MCF 10A (cell line): ENCODE results near the gene PCNX3. TPM values are rescaled to one million over a fixed set of nuclear protein-coding genes. Genes with fewer than 3 reads are reported as not detected.
A peak's percentile ranks its signal among the peaks of the same experiment; 100 is the strongest.

ENCODE experiments used
- BruUV-seq: library from RNA; stranded (reverse); fragments of 400-500 nt; replicated peaks from 2 replicates; lab custom pipeline; 2021; lab: Mats Ljungman, UMichigan
- CTCF ChIA-PET: fragments of 300-600 bp; sonication (Branson Sonifier 250); formaldehyde crosslinking; extraction: SDS; loops from one replicate; lab custom pipeline; 2021; ENCODE audit warnings: antibody characterized with exemption, inconsistent platforms; lab: Yijun Ruan, JAX
- POLR2A ChIA-PET: fragments of 300-600, 350-650 bp; sonication (Branson Sonifier 250); formaldehyde crosslinking; extraction: SDS; loops from one replicate; lab custom pipeline; 2020; ENCODE audit warnings: antibody characterized with exemption, inconsistent platforms; lab: Yijun Ruan, JAX
- DNase-seq: peaks from one replicate; pipeline ENCODE4 v3.0.0-alpha.2; 2018; ENCODE audit not compliant: unreplicated experiment
- H3K27ac Mint-ChIP-seq: one replicate; pipeline ENCODE4 v1.8.0; 2022; ENCODE audit warnings: mild to moderate bottlenecking, low read depth, mixed read lengths; ENCODE audit not compliant: unreplicated experiment
- H3K27me3 Mint-ChIP-seq: one replicate; pipeline ENCODE4 v1.8.0; 2022; ENCODE audit warnings: mixed read lengths; ENCODE audit not compliant: insufficient read depth, unreplicated experiment
- H3K36me3 Mint-ChIP-seq: one replicate; pipeline ENCODE4 v1.8.0; 2022; ENCODE audit warnings: mild to moderate bottlenecking, moderate library complexity, mixed read lengths; ENCODE audit not compliant: insufficient read depth, unreplicated experiment
- H3K4me1 Mint-ChIP-seq: one replicate; pipeline ENCODE4 v1.8.0; 2022; ENCODE audit warnings: mixed read lengths; ENCODE audit not compliant: insufficient read depth, unreplicated experiment
- H3K4me3 Mint-ChIP-seq: one replicate; pipeline ENCODE4 v1.8.0; 2022; ENCODE audit warnings: mild to moderate bottlenecking, moderate library complexity, mixed read lengths; ENCODE audit not compliant: unreplicated experiment
- H3K9me3 Mint-ChIP-seq: one replicate; pipeline ENCODE4 v1.8.0; 2022; ENCODE audit warnings: mixed read lengths; ENCODE audit not compliant: unreplicated experiment
- CTCF ChIP-seq: fragments of 200-600 bp; IDR thresholded peaks from one replicate; pipeline ENCODE4 v1.8.0; 2022; ENCODE audit warnings: antibody characterized with exemption, mild to moderate bottlenecking; ENCODE audit not compliant: unreplicated experiment
- intact Hi-C: fragments of 100-400 bp; cut with micrococcal nuclease; formaldehyde crosslinking; loops from 2 replicates; pipeline ENCODE4 v1.14.1; 2022
- total RNA-seq: library from RNA; stranded (reverse); gene quantifications from 2 replicates; pipeline ENCODE4 v1.2.3, GENCODE V29; 2022

Gene PCNX3
- total RNA-seq, 1 experiment from 2014 or later, result 40.9 TPM

GRCh38 chr11:65575568-65576231 is 39.9 kb upstream of the PCNX3 start, which contains the start of gene EHBP1L1:
Gene EHBP1L1, plus strand, starts transcription at chr11:65576053. Its CDS starts 250 bp downstream, at chr11:65576303.
- peak; percentile 65 for DNase-seq
- peak within 1 kb of the TSS; percentile 97 for H3K4me3 Mint-ChIP-seq
- CTCF ChIA-PET, result interaction anchor here (0.6 to 1.0 kb wide), 4 partner anchors 13 to 372 kb away, joined by 3 read pairs; no protein-coding TSS in a partner anchor
- intact Hi-C loops, result no loop called here
- H3K9me3 Mint-ChIP-seq, result no peaks in the 10 kb centered on the region
- no TSS peak for BruUV-seq
- TF ChIP-seq CTCF, result no peak
- POLR2A ChIA-PET, result interaction anchor here (0.5 to 3.7 kb wide), 17 partner anchors 11 to 242 kb away, joined by 3 to 60 read pairs (median 4); partner anchors contain the start of genes FRMD8, KCNK7, LTBP3 and MAP3K11
- peak within 1 kb of the TSS; percentile 90 for H3K27ac Mint-ChIP-seq
- H3K4me1 Mint-ChIP-seq, result peaks cover 40% of the 10 kb centered on the region
- H3K27me3 Mint-ChIP-seq, result no peaks in the 10 kb centered on the region
- peaks cover 47% of the 10 kb centered on the region for H3K36me3 Mint-ChIP-seq

- DNase-seq, result no peak
- intact Hi-C loops, result no loop called here
- TF ChIP-seq CTCF, result no peak
- Mint-ChIP-seq H3K4me3 (peak overlapping the region; percentile 97), H3K36me3 (peaks cover 41% of the 10 kb centered on the region), H3K27me3 (no peaks in the 10 kb centered on the region), H3K27ac (peak overlapping the region; percentile 90), H3K9me3 (no peaks in the 10 kb centered on the region), H3K4me1 (peaks cover 40% of the 10 kb centered on the region)
- ChIA-PET POLR2A (interaction anchor here (0.6 to 3.7 kb wide), 17 partner anchors 10 to 1306 kb away, joined by 3 to 60 read pairs (median 4); partner anchors contain the start of genes FRMD8, KCNK7, LTBP3 and MAP3K11), CTCF (interaction anchor here (0.8 to 1.9 kb wide), 4 partner anchors 12 to 39 kb away, joined by 3 to 16 read pairs (median 5); partner anchors contain the start of gene PCNX3)
- BruUV-seq, result no TSS peak
Measured at GRCh38 chr11:65576232-65576866, 39.2 kb upstream of the PCNX3 start.

GRCh38 chr11:65576867-65577755 is 38.5 kb upstream of the PCNX3 start:
- intact Hi-C loops, result loop anchor here (1.0 kb wide), 1 partner anchor 38 kb away; the partner anchor contains the start of gene PCNX3
- POLR2A ChIA-PET, result interaction anchor here (0.6 to 3.7 kb wide), 18 partner anchors 10 to 1307 kb away, joined by 3 to 60 read pairs (median 4); partner anchors contain the start of genes CFL1, FOSL1, FRMD8 and KCNK7
- DNase-seq, result peak; percentile 88
- Mint-ChIP-seq H3K36me3 (peaks cover 42% of the 10 kb centered on the region), H3K4me1 (peaks cover 32% of the 10 kb centered on the region), H3K27ac (peak overlapping the region; percentile 90), H3K27me3 (no peaks in the 10 kb centered on the region), H3K9me3 (no peaks in the 10 kb centered on the region), H3K4me3 (peak overlapping the region; percentile 97)
- CTCF ChIA-PET, result interaction anchor here (0.6 to 1.9 kb wide), 6 partner anchors 11 to 66 kb away, joined by 3 to 16 read pairs (median 4); partner anchors contain the start of gene PCNX3
- no peak for TF ChIP-seq CTCF
- BruUV-seq, result no TSS peak
